Retinal pigment epithelial cell (primary cell): ENCODE results near the gene TMC3.

Experiments
- DNase-seq: peaks from one replicate; pipeline ENCODE4 v3.0.0-alpha.2; 2010; ENCODE audit warnings: low read depth
- H3K4me3 ChIP-seq: 2 replicates; pipeline ENCODE4 v1.5.1; 2011; ENCODE audit warnings: mild to moderate bottlenecking, low read length, control low read depth, moderate library complexity
- TF ChIP-seq, protein P1 (sequence below): conservative IDR thresholded peaks from 2 replicates; pipeline ENCODE4 v1.5.1; 2011; ENCODE audit warnings: low read depth, low read length, control low read depth, inconsistent platforms

TMC3 gene

GRCh38 chr15:81310480-81310879, 63.5 kb downstream of the TMC3 start:
- H3K4me3 ChIP-seq = no peak overlapping the region
- DNase-seq = no peak
- TF ChIP-seq, protein P1, sequence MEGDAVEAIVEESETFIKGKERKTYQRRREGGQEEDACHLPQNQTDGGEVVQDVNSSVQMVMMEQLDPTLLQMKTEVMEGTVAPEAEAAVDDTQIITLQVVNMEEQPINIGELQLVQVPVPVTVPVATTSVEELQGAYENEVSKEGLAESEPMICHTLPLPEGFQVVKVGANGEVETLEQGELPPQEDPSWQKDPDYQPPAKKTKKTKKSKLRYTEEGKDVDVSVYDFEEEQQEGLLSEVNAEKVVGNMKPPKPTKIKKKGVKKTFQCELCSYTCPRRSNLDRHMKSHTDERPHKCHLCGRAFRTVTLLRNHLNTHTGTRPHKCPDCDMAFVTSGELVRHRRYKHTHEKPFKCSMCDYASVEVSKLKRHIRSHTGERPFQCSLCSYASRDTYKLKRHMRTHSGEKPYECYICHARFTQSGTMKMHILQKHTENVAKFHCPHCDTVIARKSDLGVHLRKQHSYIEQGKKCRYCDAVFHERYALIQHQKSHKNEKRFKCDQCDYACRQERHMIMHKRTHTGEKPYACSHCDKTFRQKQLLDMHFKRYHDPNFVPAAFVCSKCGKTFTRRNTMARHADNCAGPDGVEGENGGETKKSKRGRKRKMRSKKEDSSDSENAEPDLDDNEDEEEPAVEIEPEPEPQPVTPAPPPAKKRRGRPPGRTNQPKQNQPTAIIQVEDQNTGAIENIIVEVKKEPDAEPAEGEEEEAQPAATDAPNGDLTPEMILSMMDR = no peak

- no peak for DNase-seq
- TF ChIP-seq, protein P1 = no peak
- H3K4me3 ChIP-seq = no peak overlapping the region
These were observed 64.2 kb downstream of the TMC3 start for GRCh38 chr15:81309647-81310450.

DNA sequence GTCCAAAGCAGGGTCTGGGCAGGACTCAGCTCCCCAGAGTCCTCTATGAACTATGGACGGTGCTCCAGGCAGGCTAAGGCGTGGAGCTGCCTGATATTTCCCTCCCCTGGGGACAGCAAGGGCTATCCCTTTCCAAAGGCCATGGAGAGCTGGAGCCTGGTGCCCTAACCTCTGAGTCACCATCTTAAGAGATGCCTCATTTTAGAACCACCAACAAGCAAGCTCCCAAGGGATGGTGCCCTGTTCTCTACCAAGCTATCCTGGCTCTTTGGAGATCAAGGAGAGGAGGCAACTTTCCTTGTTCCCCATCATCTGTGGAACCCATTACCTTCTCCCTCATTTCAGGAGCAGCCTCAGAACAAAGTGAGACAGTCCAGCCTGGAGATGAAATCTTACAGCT, 65.8 kb downstream of the TMC3 start:
- H3K4me3 ChIP-seq = no peak overlapping the region
- TF ChIP-seq, protein P1 = no peak
- DNase-seq = no peak

- DNase-seq = no peak
- TF ChIP-seq, protein P1 = no peak
- no peak overlapping the region for H3K4me3 ChIP-seq
These were observed 69.8 kb downstream of the TMC3 start for GRCh38 chr15:81304226-81304625.

DNA sequence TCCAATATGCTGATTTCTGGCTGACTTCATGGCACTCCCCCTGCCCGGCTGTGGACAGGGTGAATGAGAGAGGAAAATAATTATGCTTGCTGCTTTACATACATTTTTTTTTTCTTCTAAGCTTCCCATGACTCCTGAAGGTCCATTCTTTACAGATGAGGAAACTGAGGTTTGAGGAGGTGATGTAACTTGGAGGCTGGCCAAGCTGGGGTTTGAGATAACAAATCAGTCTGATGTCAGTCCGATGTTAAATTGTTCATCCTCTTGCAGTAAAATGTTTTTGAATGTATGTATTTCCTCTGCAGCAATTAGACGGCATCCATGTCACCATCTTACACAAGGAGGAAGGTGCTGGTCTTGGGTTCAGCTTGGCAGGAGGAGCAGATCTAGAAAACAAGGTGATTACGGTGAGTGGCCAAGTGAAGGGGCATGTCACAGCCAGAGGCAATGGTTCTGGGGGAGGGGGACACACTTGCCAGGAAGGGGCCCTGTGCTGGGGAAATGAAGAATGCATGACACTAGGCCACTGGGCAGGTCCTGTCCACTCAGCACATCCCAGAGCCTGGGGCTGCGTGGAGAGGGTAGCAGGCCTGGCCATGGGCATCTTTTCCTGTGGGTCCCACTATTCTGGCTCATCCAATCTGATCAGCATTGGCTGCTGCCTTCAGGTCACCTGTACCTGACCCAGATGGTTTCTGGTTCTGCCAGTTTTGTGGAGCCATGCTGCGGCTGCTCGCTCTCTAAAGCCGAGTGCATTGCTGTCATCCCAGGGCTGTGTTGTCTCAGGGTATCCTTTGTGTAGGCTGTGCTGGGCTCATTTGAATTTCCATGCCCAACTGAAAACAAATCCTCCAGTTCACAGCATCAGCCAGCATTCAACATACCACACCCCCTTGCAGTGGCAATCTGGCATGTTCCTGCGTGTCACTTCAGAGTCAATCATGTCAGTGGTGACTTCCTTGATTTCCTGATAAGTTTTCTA, 70.5 kb downstream of the TMC3 start:
- no peak for DNase-seq
- TF ChIP-seq, protein P1 = no peak
- H3K4me3 ChIP-seq = no peak overlapping the region

GRCh38 chr15:81302701-81303109, 71.3 kb downstream of the TMC3 start:
- TF ChIP-seq, protein P1 = no peak
- DNase-seq = no peak
- H3K4me3 ChIP-seq = no peak overlapping the region
